NCI-H1436 treated with DMSO at 0.1 percent for 48 hours (cell line): ENCODE data around the gene PDE9A.
"Not testable (repeated sequence)": the region's sequence is repeated elsewhere in the genome, so short reads cannot be mapped to it uniquely, and the experiment has no call there.

Experiments
- DNase-seq: peaks from one replicate; lab custom pipeline; 2025; lab: John Stamatoyannopoulos, UW

Gene PDE9A

DNA sequence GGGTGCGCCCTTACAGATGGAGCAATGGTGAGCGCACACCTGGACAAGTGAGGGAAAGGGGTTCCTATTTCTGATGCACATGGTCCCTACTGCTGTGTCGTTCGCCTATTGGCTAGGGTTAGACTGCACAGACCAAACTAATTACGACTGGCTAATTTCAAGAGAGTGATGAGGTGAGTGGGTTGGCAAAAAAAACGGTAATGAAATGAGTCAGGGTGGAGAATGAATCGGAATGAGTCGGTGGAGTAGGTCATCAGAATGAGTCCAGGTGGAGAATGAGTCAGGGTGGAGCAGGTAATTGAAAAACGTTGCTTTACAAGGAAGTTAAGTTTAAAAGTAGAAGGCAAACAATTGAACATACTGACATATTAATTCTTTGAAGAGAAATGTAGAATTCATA is 146.1 kb downstream of the PDE9A start:
- no peak for DNase-seq

DNA sequence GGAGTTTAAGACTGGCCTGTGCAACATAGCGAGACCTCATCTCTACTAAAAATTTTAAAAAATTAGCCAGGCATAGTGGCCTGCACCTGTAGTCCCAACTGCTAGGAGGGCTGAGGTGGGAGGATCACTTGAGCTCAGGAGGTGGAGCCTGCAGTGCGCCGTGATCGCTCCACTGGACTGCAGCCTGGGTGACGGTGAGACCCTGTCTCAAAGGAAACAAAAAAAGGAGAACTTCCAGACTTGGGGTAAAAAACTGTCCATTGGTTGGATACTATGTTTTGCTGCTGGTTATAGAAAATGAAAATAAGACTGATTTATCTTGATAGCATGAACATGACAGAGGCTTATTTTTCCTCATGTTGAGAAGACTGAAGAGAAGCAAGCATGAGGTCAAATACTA is 146.5 kb downstream of the PDE9A start:
- DNase-seq: no peak

DNA sequence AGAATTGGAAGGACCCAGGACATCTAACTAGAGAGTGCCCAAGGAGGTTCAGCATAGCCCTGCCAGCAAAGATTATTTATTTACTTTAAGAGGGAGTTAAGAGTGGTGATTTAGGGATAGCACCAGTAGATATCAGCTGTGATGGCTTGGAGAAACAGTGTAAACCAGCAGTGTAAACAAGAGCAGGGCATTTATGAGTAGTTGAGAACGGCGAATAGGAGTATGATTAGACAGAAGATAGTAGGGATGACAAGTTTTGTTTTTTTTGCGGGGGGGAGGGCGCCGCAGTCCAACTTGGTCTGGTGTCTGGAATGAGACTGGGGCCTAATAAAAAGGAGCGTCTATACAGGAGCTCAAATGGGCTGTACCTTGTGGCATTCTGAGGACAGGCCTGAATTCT is 148.2 kb downstream of the PDE9A start:
- DNase-seq: not testable (repeated sequence)

DNA sequence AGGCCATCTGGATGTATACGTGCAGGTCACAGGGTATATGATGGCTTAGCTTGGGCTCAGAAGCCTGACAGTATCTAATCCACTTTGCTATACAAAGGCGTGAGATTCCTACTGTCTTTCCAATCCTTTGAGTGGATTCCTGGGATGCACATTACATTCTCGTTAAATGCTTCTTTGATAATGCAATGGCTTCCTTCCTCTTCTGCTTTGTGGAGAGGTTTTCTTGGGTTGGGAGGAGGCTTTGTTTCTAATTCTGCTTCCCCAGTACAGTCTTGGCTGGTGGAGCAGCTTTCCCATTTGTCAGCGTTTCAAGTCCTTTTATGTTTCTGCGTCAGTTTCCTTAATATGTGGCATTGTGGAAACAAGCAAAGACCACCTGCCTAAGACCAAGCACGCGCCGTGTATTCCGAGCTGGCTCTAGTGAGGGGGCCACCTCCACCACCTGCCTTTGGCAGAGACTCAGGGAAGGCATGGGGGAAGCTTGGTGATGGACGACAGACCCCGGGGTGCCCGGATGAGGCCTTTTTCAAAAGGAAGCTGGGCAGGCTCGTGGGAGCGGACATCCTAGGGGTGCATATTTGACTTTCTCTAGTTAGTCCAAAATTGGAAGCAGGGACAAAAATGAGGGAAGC is 153.2 kb downstream of the PDE9A start:
- no peak for DNase-seq

DNA sequence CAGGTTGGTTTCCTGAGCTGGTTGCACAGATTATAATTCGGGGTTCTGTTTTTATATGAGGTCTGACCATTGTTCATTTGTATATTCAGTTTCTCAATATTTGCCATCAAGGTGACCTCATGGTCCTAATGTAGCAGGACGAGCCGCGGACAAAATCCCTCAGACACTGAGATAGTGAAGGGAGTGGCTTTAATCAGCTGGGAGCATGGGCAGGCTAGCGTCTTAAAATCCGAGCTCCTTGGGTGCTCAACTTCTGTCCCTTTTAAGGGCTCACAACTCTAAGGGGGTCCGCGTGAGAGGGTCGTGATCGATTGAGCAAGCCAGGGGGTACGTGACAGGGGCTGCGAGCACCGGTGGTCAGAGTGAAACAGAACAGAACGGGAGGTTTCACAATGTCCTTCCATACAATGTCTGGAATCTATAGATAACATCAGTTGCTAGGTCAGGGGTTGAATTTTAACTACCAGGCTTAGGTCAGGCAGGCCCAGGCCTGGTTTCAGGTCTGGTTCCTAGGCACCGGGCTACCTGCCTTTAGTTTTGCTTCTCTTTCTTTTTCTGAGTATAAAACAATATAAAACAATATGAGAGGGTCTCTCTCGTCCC is 154.0 kb downstream of the PDE9A start:
- not testable (repeated sequence) for DNase-seq

DNA sequence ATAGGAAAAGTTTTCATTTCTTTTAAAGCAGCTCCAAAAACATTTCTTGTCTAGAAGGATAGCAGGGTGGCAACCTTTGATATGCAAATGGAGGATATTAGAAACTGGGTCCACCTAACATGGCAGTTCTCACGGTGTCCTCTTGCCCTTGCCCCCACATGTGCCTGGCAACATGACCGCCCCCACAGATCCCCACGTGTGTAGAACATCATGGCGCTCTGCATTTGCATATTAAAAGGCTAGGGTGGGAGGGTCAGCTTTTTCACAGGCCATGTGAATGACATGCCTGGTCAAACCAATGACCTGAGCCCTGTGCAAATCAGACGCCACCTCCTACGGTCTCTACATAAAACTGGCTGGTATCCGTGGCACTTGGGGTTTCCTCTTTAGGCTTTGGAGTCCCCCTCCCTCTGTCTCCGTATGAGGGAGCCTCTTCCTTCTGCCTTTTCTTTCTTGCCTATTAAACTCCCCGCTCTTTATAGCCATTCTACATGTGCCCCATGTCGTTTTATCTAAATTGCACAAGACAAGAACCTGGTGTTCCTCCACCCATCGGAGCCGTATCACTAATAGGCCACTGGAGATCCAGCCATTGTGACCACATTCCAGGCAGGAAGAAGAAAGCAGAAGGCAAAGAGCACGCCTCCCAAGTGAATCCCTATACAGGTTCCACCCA is 154.7 kb downstream of the PDE9A start:
- no peak for DNase-seq

DNA sequence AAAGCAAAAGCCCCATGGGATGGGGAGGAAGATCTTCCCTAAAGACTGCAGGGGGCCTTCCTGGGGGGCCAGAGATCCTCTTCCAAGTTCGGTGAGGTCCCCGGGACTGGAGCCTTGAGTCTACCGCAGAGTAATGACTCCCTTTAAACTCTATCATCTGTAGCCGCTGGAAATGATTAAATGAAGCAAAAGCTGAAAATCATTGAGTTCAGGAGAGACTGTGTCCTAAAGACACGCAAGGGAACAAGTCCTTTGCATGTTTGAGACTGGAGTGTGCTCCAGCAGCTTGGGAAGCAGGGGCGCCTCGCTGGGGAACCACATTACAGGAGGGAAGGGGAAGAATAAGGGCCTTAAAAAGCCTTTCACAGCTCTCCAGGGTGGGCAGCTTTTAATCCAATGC is 155.8 kb downstream of the PDE9A start:
- DNase-seq: no peak

DNA sequence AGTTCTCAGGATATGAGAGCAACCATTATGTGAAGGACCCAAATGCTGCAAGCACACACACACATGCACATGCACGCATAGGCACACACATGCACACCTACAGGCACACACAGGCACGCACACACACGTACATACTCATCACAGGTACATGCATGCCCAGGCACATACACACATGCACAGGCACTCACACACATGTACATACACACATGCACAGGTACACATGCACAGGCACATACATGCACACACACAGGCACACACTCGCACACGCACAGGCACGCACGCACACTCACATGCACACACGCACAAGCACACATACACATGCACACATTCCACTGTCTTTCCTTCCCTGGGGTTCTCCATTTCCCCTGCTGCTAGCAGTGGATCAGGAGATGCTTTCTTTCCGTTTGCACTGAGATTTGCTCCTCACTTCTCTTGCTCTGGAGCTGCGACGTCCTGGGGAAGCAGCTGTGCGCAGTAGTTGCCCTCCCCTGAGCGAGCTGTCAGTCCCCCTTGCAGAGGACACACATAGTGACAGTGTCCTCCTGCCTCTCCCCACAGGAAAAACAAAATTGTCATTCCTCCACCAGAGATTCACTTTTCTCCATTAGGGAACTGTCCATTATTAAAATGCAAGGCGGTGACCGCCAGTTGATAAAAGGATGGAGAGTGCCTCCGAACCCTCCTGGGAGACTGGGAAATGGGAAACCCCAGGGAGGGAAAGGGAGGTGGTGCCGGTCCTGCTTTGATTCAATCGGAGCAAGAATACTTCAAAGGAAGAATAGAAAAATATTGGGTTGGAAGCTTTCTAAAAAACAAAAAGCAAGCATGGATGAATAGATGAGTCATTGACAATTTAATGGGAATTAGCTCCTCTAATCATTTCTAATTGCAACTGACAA is 156.4 kb downstream of the PDE9A start:
- no peak for DNase-seq

DNA sequence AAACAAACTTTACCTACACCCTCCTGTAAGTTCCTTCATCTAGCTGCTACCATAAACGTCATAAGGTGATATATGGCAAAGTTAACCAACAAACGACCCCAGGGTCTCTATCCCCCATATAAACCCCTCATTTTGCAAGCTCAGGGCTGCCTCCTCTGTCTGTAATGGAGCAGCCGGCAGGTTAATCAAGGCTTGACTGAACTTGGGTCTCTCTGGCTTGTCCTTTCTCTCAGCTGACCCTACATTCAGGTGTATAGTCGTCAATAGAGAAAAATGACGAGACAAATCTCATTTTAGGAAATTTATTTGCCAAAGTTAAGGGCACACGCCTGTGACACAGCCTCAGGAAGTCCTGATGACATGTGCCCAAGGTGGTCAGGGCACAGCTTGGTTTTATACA is 158.5 kb downstream of the PDE9A start:
- no peak for DNase-seq

DNA sequence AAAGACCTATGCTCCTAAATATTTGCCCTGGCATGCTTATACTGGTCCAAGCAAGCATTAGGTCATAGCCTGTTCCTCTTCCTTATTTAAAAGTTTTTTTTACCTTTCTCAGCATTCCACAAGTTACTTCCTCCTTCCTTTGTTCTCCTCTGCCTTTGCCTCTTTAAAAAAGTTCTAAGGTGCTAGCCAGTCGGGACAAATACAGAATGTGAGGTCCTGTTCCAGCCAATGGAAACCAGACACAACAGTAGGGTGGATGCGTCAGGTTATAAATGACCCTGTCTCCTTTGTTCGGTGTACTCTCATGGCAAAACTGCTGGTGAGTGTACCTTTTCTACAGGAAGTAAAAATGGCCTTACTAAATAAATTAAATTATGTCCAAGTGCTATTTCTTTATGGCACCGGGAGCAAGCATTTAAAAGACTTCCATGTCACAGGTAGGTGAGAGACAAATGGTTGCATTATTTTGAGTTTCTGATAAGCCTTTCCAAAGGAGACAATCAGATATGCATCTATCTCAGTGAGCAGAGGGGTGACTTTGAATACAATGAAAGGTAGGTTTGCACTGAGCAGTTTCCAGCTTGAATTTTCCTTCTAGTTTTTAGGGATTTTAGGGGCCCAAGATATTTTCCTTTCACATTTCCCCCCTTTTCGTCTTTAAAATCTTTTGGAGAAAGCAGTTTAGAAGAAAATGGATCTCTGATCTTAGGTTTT is 159.3 kb downstream of the PDE9A start:
- DNase-seq: not testable (repeated sequence)

DNA sequence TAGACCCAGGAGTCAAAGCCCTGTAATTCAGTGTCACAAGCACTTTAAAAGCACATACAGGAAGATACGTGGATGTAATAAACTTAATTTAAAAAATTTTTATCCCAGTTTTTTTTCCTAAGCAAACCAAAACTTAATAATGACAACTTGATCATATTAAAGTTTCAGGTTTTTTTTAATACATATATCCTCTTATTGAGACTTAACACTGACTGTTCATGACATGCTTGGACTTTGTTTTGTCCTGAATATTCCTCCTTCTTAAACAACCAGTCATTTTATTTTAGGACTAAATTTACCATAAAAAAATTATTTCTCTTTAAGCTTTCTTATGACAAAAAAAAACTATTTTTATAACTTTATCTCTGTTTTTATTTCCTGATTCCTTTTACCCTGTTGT is 161.8 kb downstream of the PDE9A start:
- no peak for DNase-seq

DNA sequence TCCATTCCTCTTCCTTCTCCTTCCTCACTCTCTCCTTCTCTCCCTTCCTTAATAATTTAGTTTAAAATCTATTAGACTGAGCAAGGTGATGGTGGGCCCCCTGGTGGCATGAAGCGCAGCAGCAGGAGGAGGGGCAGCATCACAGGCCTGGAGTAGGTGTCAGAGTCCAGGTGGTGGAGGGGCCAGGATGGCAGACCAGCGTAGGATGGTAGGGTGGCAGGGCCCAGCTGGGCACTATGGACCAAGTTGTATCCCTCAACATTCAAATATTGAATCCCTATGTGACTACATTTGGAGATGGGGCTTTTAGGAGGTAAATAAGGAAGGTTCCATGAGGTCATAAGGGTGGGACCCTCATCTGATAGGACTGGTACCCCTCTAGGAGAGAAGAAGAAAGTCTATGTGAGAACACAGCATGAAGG is 164.9 kb downstream of the PDE9A start:
- no peak for DNase-seq

DNA sequence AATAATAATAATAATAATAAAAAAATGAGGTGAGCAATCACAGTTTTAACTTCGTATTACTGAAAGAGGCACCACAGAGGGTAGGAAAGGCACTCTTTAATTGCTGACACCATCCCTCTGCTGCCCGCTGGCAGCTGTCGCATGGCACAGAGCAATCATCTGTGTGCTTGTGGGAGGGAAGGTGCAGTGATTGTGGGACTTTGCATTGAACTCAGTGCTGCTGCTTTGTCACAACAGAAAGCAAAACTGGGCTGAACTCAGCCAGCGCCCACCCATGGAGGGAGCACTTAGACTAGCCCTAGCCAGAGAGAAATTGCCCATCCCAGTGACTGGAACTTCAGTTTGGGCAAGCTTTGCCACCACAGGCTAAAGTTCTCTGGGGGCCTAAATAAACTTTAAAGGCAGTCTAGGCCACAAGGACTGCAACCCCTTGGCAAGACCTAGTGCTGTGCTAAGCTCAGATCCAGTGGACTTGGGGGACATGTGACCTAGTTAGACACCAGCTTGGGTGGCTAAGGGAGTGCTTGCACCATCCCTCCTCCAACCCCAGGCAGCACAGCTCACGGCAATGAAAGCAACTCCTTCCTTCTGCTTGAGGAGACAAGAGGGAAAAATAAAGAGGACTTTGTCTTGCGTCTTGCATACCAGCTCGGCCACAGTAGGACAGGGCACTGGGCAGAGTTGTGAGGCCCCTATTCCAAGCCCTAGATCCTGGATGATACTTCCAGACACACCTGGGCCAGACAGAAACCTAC is 166.6 kb downstream of the PDE9A start:
- no peak for DNase-seq

DNA sequence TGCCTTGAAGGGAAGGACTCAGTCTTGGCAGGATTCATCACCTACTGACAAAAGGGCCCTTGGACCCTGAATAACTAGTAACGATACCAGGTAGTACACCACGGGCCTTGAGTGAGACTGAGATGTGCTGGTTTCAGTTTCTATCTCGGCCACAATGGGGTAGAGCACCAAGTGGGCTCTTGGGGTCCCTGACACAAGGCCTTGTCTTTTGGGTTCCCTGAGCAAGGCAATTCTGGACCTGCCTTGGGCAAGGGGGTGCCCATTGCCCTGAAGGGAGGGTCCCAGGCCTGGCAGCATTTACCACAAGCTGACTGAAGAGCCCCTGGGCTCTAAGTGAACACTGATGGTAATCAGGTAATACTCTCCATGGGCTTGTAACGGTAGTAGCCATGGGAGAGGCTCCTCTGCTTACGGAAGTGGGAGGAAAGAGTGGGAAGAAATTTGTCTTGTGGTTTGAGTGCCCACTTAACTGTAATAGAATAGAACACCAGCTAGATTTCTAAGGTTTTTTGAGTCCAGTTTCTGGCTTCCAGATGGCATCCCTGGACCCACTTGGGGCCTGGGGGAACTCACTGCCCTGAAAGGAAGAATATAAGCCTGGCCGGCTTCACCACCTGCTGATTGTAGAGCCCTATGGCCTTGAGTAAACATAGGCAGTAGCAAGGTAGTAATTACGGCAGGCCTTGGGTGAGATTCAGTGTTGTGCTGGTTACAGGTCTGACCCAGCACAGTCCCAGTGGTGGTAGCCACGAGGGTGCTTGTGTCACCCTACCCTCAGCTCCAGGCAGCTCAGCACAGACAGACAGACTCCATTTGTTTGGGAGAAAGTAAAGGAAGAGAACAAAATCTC is 167.4 kb downstream of the PDE9A start:
- DNase-seq: no peak
